Osteoblast (primary cell): ENCODE results near the gene PRR16. TPM values are rescaled to one million over a fixed set of nuclear protein-coding genes. Genes with fewer than 3 reads are reported as not detected.

Source experiments
- DNase-seq: peaks from one replicate; pipeline ENCODE4 v3.0.0; 2011; ENCODE audit warnings: low spot score, mixed read lengths; ENCODE audit not compliant: insufficient read length; ENCODE audit errors: missing footprints
- H2AFZ ChIP-seq: 2 replicates; pipeline ENCODE4 v1.6.0; 2011; ENCODE audit warnings: mild to moderate bottlenecking, low read length
- H3K27ac ChIP-seq: 2 replicates; pipeline ENCODE4 v1.5.1; 2011; ENCODE audit warnings: mild to moderate bottlenecking, low read depth, low read length, moderate library complexity
- H3K27me3 ChIP-seq: 2 replicates; pipeline ENCODE4 v1.6.0; 2012; ENCODE audit warnings: mild to moderate bottlenecking, control low read depth, inconsistent platforms, low read length, moderate library complexity; ENCODE audit not compliant: insufficient read depth
- H3K36me3 ChIP-seq: 2 replicates; pipeline ENCODE4 v1.5.1; 2011; ENCODE audit warnings: mild to moderate bottlenecking, low read length, control low read depth, moderate library complexity; ENCODE audit not compliant: insufficient read depth
- H3K4me1 ChIP-seq: 2 replicates; pipeline ENCODE4 v1.5.1; 2011; ENCODE audit warnings: mild to moderate bottlenecking, low read length, control low read depth, moderate library complexity; ENCODE audit not compliant: insufficient read depth
- H3K4me2 ChIP-seq: 2 replicates; pipeline ENCODE4 v1.6.0; 2011; ENCODE audit warnings: mild to moderate bottlenecking, low read length; ENCODE audit not compliant: insufficient read depth
- H3K4me3 ChIP-seq: fragments of 200-600 bp; sonication (generic); 3 replicates; pipeline ENCODE4 v1.5.1; 2012; ENCODE audit warnings: mild to moderate bottlenecking, low read length, inconsistent platforms; ENCODE audit not compliant: insufficient read depth
- H3K79me2 ChIP-seq: 2 replicates; pipeline ENCODE4 v1.6.0; 2012; ENCODE audit warnings: mild to moderate bottlenecking, low read length, control low read depth, inconsistent platforms; ENCODE audit not compliant: insufficient read depth
- H3K9me3 ChIP-seq: 2 replicates; pipeline ENCODE4 v1.5.1; 2011; ENCODE audit warnings: low read depth, low read length, control low read depth
- H4K20me1 ChIP-seq: 2 replicates; pipeline ENCODE4 v1.6.0; 2012; ENCODE audit warnings: mild to moderate bottlenecking, low read length, control low read depth; ENCODE audit not compliant: insufficient read depth
- total RNA-seq: library from RNA; depleted of rRNA; stranded (reverse); fragments of >200 nt; gene quantifications from 2 replicates; pipeline ENCODE4 v1.2.3, GENCODE V29; 2012
- TF ChIP-seq, protein P1 (sequence below): IDR thresholded peaks from 2 replicates; pipeline ENCODE4 v1.5.1; 2011; ENCODE audit warnings: mild to moderate bottlenecking, low read depth, low read length, moderate library complexity; ENCODE audit errors: extremely low read depth

Gene PRR16
- total RNA-seq, 1 donor = 30.4 TPM

DNA sequence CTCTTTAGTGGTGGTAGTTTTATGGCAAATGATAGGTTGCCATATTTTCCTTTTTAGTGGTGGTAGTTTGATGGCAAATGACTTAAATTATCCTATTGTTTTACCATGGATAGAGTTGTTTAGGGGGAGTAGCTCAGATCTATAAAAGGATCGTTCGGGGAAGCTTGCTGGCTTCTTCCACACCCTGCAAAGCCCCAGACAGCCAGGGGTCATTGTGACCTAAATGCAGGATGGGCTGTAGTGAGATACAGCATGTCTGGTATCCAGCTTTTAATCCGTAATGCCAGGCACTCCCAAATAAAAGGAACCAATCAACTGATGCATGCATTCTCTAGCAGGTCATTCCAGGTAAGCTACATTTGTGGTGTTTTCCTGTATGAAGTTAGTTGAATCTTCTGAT, 67.1 kb downstream of the PRR16 start:
- peaks cover 84% of the 10 kb centered on the region for H3K79me2 ChIP-seq
- no peak overlapping the region for H3K4me2 ChIP-seq
- TF ChIP-seq, protein P1, sequence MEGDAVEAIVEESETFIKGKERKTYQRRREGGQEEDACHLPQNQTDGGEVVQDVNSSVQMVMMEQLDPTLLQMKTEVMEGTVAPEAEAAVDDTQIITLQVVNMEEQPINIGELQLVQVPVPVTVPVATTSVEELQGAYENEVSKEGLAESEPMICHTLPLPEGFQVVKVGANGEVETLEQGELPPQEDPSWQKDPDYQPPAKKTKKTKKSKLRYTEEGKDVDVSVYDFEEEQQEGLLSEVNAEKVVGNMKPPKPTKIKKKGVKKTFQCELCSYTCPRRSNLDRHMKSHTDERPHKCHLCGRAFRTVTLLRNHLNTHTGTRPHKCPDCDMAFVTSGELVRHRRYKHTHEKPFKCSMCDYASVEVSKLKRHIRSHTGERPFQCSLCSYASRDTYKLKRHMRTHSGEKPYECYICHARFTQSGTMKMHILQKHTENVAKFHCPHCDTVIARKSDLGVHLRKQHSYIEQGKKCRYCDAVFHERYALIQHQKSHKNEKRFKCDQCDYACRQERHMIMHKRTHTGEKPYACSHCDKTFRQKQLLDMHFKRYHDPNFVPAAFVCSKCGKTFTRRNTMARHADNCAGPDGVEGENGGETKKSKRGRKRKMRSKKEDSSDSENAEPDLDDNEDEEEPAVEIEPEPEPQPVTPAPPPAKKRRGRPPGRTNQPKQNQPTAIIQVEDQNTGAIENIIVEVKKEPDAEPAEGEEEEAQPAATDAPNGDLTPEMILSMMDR = no peak
- peaks cover 4% of the 10 kb centered on the region for H4K20me1 ChIP-seq
- H3K27ac ChIP-seq = no peak overlapping the region
- no peak overlapping the region for H2AFZ ChIP-seq
- H3K4me1 ChIP-seq = peaks cover 30% of the 10 kb centered on the region
- peaks cover 3% of the 10 kb centered on the region for H3K36me3 ChIP-seq
- no peak overlapping the region for H3K4me3 ChIP-seq
- no peaks in the 10 kb centered on the region for H3K9me3 ChIP-seq
- DNase-seq = no peak
- no peaks in the 10 kb centered on the region for H3K27me3 ChIP-seq

DNA sequence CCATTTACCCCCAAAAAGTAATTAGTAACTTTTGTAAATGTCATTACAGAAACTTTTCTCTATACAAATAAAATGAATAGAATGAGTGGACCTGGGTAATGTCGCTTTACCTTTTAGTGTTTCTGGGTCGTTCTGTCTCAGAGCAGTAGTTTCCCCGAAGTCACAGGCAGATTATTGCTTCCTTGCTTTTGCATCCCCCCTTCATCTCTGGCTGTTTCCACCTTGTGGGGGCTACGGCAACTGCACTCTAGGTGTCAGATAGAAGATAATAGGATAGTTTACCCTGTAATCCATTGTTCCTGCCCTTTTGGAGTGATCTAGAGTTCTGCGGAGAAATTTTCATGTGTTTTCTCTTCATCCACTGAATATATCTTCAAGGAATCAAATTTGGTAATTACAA, 68.7 kb downstream of the PRR16 start:
- no peaks in the 10 kb centered on the region for H4K20me1 ChIP-seq
- peaks cover 79% of the 10 kb centered on the region for H3K79me2 ChIP-seq
- H3K27ac ChIP-seq = peak overlapping the region; percentile 62
- no peaks in the 10 kb centered on the region for H3K27me3 ChIP-seq
- peaks cover 3% of the 10 kb centered on the region for H3K36me3 ChIP-seq
- no peak overlapping the region for H2AFZ ChIP-seq
- TF ChIP-seq, protein P1 = peak; percentile 40
- H3K4me1 ChIP-seq = peaks cover 25% of the 10 kb centered on the region
- H3K4me2 ChIP-seq = no peak overlapping the region
- peaks cover 3% of the 10 kb centered on the region for H3K9me3 ChIP-seq
- no peak for DNase-seq
- H3K4me3 ChIP-seq = no peak overlapping the region

DNA sequence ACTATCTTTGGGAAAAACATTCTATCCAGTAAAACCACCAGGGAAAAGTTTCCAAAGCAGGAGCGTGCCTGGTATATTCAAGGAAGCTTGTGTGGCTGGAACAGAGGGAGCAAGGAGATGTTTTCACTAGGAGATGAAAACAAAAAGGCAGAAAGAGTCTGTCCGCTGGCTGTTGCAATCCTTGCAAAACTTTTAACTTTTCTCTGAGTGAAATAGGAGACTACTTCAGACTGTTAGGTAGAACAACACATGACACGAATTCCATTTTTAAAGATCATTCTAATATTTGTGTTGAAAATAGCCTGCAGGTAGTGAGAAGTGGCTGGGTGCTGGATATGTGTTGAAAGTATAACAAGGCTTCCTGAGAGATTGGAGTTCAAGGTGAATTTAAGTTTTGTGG, 69.5 kb downstream of the PRR16 start:
- peaks cover 3% of the 10 kb centered on the region for H3K9me3 ChIP-seq
- peak overlapping the region; percentile 44 for H2AFZ ChIP-seq
- H3K4me2 ChIP-seq = peak overlapping the region; percentile 49
- no peak for DNase-seq
- H4K20me1 ChIP-seq = no peaks in the 10 kb centered on the region
- H3K36me3 ChIP-seq = peaks cover 3% of the 10 kb centered on the region
- TF ChIP-seq, protein P1 = no peak
- no peaks in the 10 kb centered on the region for H3K27me3 ChIP-seq
- peaks cover 73% of the 10 kb centered on the region for H3K79me2 ChIP-seq
- H3K4me3 ChIP-seq = no peak overlapping the region
- peaks cover 24% of the 10 kb centered on the region for H3K4me1 ChIP-seq
- H3K27ac ChIP-seq = peak overlapping the region; percentile 62

DNA sequence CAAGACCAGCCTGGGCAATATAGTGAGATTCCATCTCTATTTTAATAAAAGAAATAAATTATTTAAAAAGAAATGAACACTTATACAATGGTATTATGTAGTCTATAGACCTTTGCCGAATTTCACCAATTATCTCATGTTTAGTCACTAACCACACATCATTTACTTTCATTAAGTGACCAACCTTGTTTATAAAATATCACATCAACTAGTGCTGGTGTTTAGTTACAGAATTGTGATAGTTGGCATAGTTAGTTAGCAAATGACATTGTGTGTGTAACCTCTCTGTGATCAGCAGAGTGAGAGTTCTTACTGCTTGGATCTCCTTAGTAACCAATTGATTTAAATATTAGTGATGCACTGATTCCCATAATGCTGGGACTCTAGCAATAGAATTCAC, 71.8 kb downstream of the PRR16 start:
- no peak for DNase-seq
- Histone ChIP-seq H3K4me3 (no peak overlapping the region), H3K79me2 (peaks cover 75% of the 10 kb centered on the region), H3K9me3 (peaks cover 3% of the 10 kb centered on the region), H3K27me3 (no peaks in the 10 kb centered on the region), H3K36me3 (peaks cover 3% of the 10 kb centered on the region), H4K20me1 (no peaks in the 10 kb centered on the region), H3K27ac (no peak overlapping the region), H3K4me2 (no peak overlapping the region), H2AFZ (no peak overlapping the region), H3K4me1 (peaks cover 33% of the 10 kb centered on the region)
- TF ChIP-seq, protein P1 = no peak
